CD4-positive, alpha-beta T cell (primary cell): ENCODE results near the gene GNL3L. TPM values are rescaled to one million over a fixed set of nuclear protein-coding genes. Genes with fewer than 3 reads are reported as not detected.

ENCODE experiments used
- ATAC-seq: fragments of 200-7000 bp; cut with Tn5 transposase; one replicate; pipeline ENCODE4 v1.10.0; 2022; ENCODE audit warnings: mild to moderate bottlenecking; ENCODE audit not compliant: poor library complexity
- CTCF ChIA-PET: fragments of 350-600 bp; sonication (Branson Sonifier 250); formaldehyde crosslinking; loops from one replicate; lab custom pipeline; 2021; ENCODE audit warnings: antibody characterized with exemption, inconsistent platforms; lab: Charles Lee
- POLR2A ChIA-PET: fragments of 350-600 bp; sonication (Branson Sonifier 250); formaldehyde crosslinking; loops from one replicate; lab custom pipeline; 2021; ENCODE audit warnings: antibody characterized with exemption, inconsistent platforms; lab: Charles Lee
- DNase-seq, 14 experiments: peaks; one replicate each; pipeline ENCODE4 v3.0.0-alpha.2; 2013 to 2020; ENCODE audit warnings: mixed read lengths in 2 of 14
- H3K27ac ChIP-seq, 2 donors: one replicate each; pipeline versions ENCODE4 v1.5.1 to v1.7.0; 2013; ENCODE audit warnings: low read length in 2 of 2, low read depth in 1 of 2, mild to moderate bottlenecking in 1 of 2
- H3K27me3 ChIP-seq, 2 experiments: 1 replicate in 1 of 2; 2 replicates in 1 of 2; pipeline versions ENCODE4 v1.6.1 to v1.7.0; 2013; ENCODE audit warnings: low read length in 2 of 2, control low read depth in 1 of 2, mild to moderate bottlenecking in 1 of 2, moderate library complexity in 1 of 2; ENCODE audit not compliant: insufficient read depth in 2 of 2, control insufficient read depth in 1 of 2
- H3K36me3 ChIP-seq: one replicate; pipeline ENCODE4 v1.6.1; 2013; ENCODE audit warnings: low read length, control low read depth; ENCODE audit not compliant: insufficient read depth
- H3K4me1 ChIP-seq: one replicate; pipeline ENCODE4 v1.6.1; 2013; ENCODE audit warnings: low read length, control low read depth; ENCODE audit not compliant: insufficient read depth
- H3K4me3 ChIP-seq: one replicate; pipeline ENCODE4 v1.5.1; 2013; ENCODE audit warnings: mild to moderate bottlenecking, low read length, moderate library complexity
- H3K9me3 ChIP-seq, 2 experiments: 1 replicate in 1 of 2; 2 replicates in 1 of 2; pipeline versions ENCODE4 v1.6.1 to v1.7.0; 2013; ENCODE audit warnings: low read length in 2 of 2, mild to moderate bottlenecking in 2 of 2, control low read depth in 1 of 2, moderate library complexity in 1 of 2; ENCODE audit not compliant: control insufficient read depth in 1 of 2, insufficient read depth in 1 of 2
- H3K27ac Mint-ChIP-seq: one replicate; pipeline ENCODE4 v1.8.0; 2020; ENCODE audit warnings: mixed read lengths
- H3K27me3 Mint-ChIP-seq: one replicate; pipeline ENCODE4 v1.8.0; 2021; ENCODE audit warnings: mixed read lengths
- H3K36me3 Mint-ChIP-seq: one replicate; pipeline ENCODE4 v1.8.0; 2021; ENCODE audit warnings: low read depth, mixed read lengths
- H3K4me1 Mint-ChIP-seq: one replicate; pipeline ENCODE4 v1.8.0; 2021; ENCODE audit warnings: low read depth, mixed read lengths
- H3K4me3 Mint-ChIP-seq: one replicate; pipeline ENCODE4 v1.8.0; 2020; ENCODE audit warnings: mild to moderate bottlenecking, mixed read lengths
- H3K9me3 Mint-ChIP-seq: one replicate; pipeline ENCODE4 v1.8.0; 2020; ENCODE audit warnings: mixed read lengths
- intact Hi-C, 2 experiments: fragments of 100-400 bp; cut with DNase I in 1 of 2; cut with micrococcal nuclease in 1 of 2; formaldehyde crosslinking; loops; one replicate each; pipeline versions ENCODE4 v1.15.1 to v1.9.0; 2023 to 2025; cut with DNase I, micrococcal nuclease
- total RNA-seq, 174 experiments: library from RNA in 2 of 174; stranded (reverse) in 2 of 174; gene quantifications; one replicate each; pipeline ENCODE4 v1.2.3 and lab custom pipeline; 2021 to 2026
- TF ChIP-seq, protein P1 (sequence below): fragments of 200-600 bp; IDR thresholded peaks from one replicate; pipeline ENCODE4 v1.8.0; 2022; ENCODE audit warnings: antibody characterized with exemption, mild to moderate bottlenecking

GNL3L gene
- total RNA-seq, 2 experiments from 2014 or later = 21.5 to 22.8 TPM

DNA sequence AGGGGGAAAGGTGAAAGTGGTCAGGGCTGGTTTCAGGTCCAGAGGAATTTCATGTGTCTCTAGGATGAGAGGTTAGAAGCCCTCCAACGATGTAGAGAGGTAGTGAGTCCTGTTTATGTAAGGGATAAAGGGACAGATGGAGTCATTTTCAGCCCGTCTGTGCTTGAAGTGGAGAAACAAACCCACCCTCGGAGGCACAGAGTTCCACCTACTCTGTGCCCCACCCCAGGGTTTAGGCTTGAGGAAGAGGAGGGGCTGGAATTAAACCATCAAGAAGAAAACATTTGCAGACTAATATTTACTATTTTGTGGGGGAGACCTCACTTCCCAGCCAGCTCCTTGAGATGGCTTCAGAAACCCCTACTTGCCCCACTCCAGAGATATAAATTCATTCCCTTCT lies 868 bp upstream of the GNL3L start:
- no peak overlapping the region for H3K27ac ChIP-seq
- H3K36me3 ChIP-seq = peaks cover under 1% of the 10 kb centered on the region
- no peaks in the 10 kb centered on the region for H3K9me3 ChIP-seq
- TF ChIP-seq, protein P1, sequence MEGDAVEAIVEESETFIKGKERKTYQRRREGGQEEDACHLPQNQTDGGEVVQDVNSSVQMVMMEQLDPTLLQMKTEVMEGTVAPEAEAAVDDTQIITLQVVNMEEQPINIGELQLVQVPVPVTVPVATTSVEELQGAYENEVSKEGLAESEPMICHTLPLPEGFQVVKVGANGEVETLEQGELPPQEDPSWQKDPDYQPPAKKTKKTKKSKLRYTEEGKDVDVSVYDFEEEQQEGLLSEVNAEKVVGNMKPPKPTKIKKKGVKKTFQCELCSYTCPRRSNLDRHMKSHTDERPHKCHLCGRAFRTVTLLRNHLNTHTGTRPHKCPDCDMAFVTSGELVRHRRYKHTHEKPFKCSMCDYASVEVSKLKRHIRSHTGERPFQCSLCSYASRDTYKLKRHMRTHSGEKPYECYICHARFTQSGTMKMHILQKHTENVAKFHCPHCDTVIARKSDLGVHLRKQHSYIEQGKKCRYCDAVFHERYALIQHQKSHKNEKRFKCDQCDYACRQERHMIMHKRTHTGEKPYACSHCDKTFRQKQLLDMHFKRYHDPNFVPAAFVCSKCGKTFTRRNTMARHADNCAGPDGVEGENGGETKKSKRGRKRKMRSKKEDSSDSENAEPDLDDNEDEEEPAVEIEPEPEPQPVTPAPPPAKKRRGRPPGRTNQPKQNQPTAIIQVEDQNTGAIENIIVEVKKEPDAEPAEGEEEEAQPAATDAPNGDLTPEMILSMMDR = no peak
- ATAC-seq = no peak
- ChIA-PET POLR2A (interaction anchor here (1.3 to 2.8 kb wide), 8 partner anchors 89 to 1107 kb away, joined by 4 to 47 read pairs (median 11); partner anchors contain the start of genes APEX2, FAM120C, MAGEH1 and PHF8), CTCF (no interaction called here)
- H3K36me3 Mint-ChIP-seq = peaks cover 29% of the 10 kb centered on the region
- peak overlapping the region; percentile 76 for H3K4me3 ChIP-seq
- no peaks in the 10 kb centered on the region for H3K27me3 ChIP-seq
- intact Hi-C loops = loop anchor here in 1 of 2 experiments (5.0 kb wide), 1 partner anchor 278 kb away; the partner anchor contains the start of gene MAGED2
- peaks cover 38% of the 10 kb centered on the region for H3K4me1 Mint-ChIP-seq
- H3K27me3 Mint-ChIP-seq = no peaks in the 10 kb centered on the region
- H3K27ac Mint-ChIP-seq = peak overlapping the region; percentile 94
- H3K4me1 ChIP-seq = peaks cover 33% of the 10 kb centered on the region
- H3K9me3 Mint-ChIP-seq = peaks cover 4% of the 10 kb centered on the region
- peak overlapping the region; percentile 99 for H3K4me3 Mint-ChIP-seq
- DNase-seq = peak in 1 of 14 experiments; percentile 4

DNA sequence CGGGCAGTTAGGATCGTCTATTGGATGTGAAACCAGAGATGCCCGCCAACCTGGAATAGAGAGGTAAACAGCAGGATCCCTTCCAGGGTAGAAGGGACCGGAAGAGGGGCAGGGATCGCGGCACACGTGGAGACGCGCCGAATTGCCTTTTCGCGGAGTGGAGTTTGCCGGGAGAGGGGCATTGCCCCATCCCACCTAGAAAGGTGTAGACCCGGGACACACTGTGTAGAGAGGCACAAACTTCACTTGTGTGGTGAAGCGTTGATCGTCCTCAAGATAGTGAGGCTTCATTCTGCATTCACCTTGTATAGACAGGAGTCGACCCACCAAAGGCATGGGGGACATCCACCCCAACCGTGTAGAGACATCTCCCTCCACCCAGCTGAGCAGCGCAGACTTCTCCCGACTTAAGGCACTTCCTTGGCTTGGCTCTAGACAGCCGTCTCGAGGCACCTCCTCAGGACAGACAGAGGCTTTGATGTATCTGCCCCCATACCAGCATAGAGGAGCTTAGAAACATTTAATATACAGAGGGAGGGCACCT lies 410 bp downstream of the GNL3L start:
- Histone ChIP-seq H3K27ac (peak overlapping the region; percentile 60 to 84), H3K4me3 (peak overlapping the region; percentile 76), H3K9me3 (no peaks in the 10 kb centered on the region), H3K27me3 (no peaks in the 10 kb centered on the region), H3K36me3 (peaks cover 5% of the 10 kb centered on the region), H3K4me1 (peaks cover 38% of the 10 kb centered on the region)
- POLR2A ChIA-PET = interaction anchor here (0.7 to 2.8 kb wide), 10 partner anchors 90 to 1108 kb away, joined by 3 to 47 read pairs (median 8); partner anchors contain the start of genes APEX2, FAM120C, MAGED2 and MAGEH1
- TF ChIP-seq, protein P1 = no peak
- CTCF ChIA-PET = no interaction called here
- H3K36me3 Mint-ChIP-seq = peaks cover 37% of the 10 kb centered on the region
- H3K9me3 Mint-ChIP-seq = peaks cover 4% of the 10 kb centered on the region
- peak overlapping the region; percentile 94 for H3K27ac Mint-ChIP-seq
- intact Hi-C loops = loop anchor here (2.0 to 10.0 kb wide), 6 partner anchors 90 to 634 kb away; partner anchors contain the start of genes PHF8 (in 2 of the 2), FAM120C (in 1 of the 2), PFKFB1 (in 1 of the 2) and TSR2 (in 1 of the 2)
- ATAC-seq (peak; percentile 27), DNase-seq (peak in 7 of 14 experiments; percentile 1 to 34 (median 5))
- peaks cover 44% of the 10 kb centered on the region for H3K4me1 Mint-ChIP-seq
- no peaks in the 10 kb centered on the region for H3K27me3 Mint-ChIP-seq
- peak overlapping the region; percentile 99 for H3K4me3 Mint-ChIP-seq

DNA sequence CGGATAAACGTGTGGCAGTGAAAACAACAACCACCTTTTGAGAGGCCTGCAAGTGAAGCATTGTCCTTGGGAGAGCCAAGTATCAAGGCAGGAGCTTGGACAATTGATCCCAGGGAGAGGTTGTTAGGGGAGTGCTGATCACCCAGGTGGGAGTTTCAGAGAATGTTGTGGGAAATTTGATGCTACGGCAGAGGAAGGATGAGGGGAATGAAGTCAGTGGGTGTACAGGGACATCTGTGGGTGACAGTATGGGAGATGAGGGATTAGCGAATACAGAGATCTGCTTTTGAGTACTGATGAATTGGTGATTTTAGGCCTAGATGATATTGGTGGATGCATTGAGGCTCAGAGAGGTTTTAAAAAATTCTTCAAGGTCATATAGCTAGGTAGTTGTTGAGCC lies 4.3 kb downstream of the GNL3L start:
- H3K36me3 Mint-ChIP-seq = peaks cover 57% of the 10 kb centered on the region

More for the DNA sequence above, 4.3 kb downstream of the GNL3L start:
- no peaks in the 10 kb centered on the region for H3K9me3 ChIP-seq
- TF ChIP-seq, protein P1 = no peak
- H3K27me3 ChIP-seq = no peaks in the 10 kb centered on the region
- ChIA-PET POLR2A (interaction anchor here (0.6 kb wide), 1 partner anchor 37 kb away, joined by 3 read pairs; no protein-coding TSS in a partner anchor), CTCF (no interaction called here)
- peaks cover 36% of the 10 kb centered on the region for H3K4me1 ChIP-seq
- ATAC-seq = no peak
- no peaks in the 10 kb centered on the region for H3K27me3 Mint-ChIP-seq
- H3K9me3 Mint-ChIP-seq = no peaks in the 10 kb centered on the region
- peak overlapping the region; percentile 66 for H3K27ac Mint-ChIP-seq
- peaks cover 28% of the 10 kb centered on the region for H3K36me3 ChIP-seq
- H3K4me3 Mint-ChIP-seq = peak overlapping the region; percentile 35
- peaks cover 38% of the 10 kb centered on the region for H3K4me1 Mint-ChIP-seq
- intact Hi-C loops = loop anchor here (5.0 to 10.0 kb wide), 5 partner anchors 103 to 631 kb away; partner anchors contain the start of genes PHF8 (in 2 of the 2), FAM120C (in 1 of the 2) and PFKFB1 (in 1 of the 2)
- DNase-seq = no peak
- H3K4me3 ChIP-seq = no peak overlapping the region
- H3K27ac ChIP-seq = no peak overlapping the region
